Activated naive CD8-positive, alpha-beta T cell (primary cell): ENCODE measurements around the gene OR2J2.
"Not testable (repeated sequence)": the region's sequence is repeated elsewhere in the genome, so short reads cannot be mapped to it uniquely, and the experiment has no call there.

Source experiments
- H3K27ac Mint-ChIP-seq: one replicate; pipeline ENCODE4 v1.8.0; 2021; ENCODE audit warnings: mixed read lengths
- H3K27me3 Mint-ChIP-seq: one replicate; pipeline ENCODE4 v1.8.0; 2021; ENCODE audit warnings: mixed read lengths
- H3K36me3 Mint-ChIP-seq: one replicate; pipeline ENCODE4 v1.8.0; 2021; ENCODE audit warnings: mixed read lengths
- H3K4me1 Mint-ChIP-seq: one replicate; pipeline ENCODE4 v1.8.0; 2021; ENCODE audit warnings: low read depth, mixed read lengths
- H3K4me3 Mint-ChIP-seq: one replicate; pipeline ENCODE4 v1.8.0; 2021; ENCODE audit warnings: mild to moderate bottlenecking, mixed read lengths
- H3K9me3 Mint-ChIP-seq: one replicate; pipeline ENCODE4 v1.8.0; 2021; ENCODE audit warnings: low read depth, mixed read lengths

OR2J2 gene

DNA sequence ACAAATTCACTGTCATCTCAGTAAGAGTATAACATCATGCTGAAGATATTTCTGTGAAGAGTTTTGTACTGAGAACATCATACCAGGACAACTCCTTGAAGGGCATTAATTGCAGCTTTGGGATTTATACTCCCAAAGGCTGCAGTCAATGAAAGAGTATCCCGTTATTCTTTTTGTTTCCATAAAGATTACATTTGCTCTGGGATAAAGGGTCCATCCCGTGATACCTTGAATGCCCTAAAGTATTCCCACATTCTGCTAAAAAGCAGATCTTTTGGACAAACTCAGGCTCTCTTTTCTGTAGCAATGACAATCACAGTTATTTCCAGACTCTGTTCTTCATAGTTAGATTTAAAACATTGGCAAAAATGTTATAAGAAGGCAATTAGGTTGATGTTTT, at the start of gene OR2J2:
OR2J2 (plus strand) TSS at position 301 of the 400 bp plus-strand sequence. CDS start 2,729 bp downstream, outside the sequence.
- not testable (repeated sequence) for H3K4me1 Mint-ChIP-seq, H3K27ac Mint-ChIP-seq, H3K4me3 Mint-ChIP-seq, H3K9me3 Mint-ChIP-seq, H3K36me3 Mint-ChIP-seq, H3K27me3 Mint-ChIP-seq

GRCh38 chr6:29129326-29130012, 41.2 kb upstream of the OR2J2 start:
- Mint-ChIP-seq H3K4me1 (no peaks in the 10 kb centered on the region), H3K27ac (no peak overlapping the region), H3K9me3 (no peaks in the 10 kb centered on the region), H3K36me3 (no peaks in the 10 kb centered on the region), H3K27me3 (peaks cover 20% of the 10 kb centered on the region), H3K4me3 (no peak overlapping the region)

DNA sequence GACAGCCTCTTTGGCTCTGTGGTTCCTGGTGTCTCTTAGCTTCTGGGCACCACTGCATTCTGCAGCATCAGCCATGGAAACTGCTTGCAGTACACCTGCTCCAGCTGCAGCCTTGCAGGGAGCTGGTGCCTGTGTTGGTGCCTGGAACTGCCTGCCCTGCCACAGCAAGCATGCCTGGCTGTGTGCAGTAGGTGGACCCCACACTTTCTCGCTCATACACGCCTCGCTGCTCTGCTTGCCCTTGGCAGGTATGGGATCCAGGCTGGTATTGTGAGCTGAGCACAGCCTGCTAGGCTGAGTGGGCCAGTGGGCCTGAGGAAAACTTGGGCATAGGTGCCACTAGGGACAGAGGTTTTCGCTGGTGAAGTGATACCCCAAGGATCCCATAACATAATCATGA, 40.1 kb upstream of the OR2J2 start:
- Mint-ChIP-seq H3K27me3 (peaks cover 25% of the 10 kb centered on the region), H3K4me3 (no peak overlapping the region), H3K4me1 (no peaks in the 10 kb centered on the region), H3K9me3 (no peaks in the 10 kb centered on the region), H3K27ac (no peak overlapping the region), H3K36me3 (no peaks in the 10 kb centered on the region)

- Mint-ChIP-seq H3K9me3 (no peaks in the 10 kb centered on the region), H3K27me3 (peaks cover 24% of the 10 kb centered on the region), H3K27ac (no peak overlapping the region), H3K4me3 (no peak overlapping the region), H3K4me1 (no peaks in the 10 kb centered on the region), H3K36me3 (no peaks in the 10 kb centered on the region)
These were observed 39.0 kb upstream of the OR2J2 start for GRCh38 chr6:29131691-29132090.

DNA sequence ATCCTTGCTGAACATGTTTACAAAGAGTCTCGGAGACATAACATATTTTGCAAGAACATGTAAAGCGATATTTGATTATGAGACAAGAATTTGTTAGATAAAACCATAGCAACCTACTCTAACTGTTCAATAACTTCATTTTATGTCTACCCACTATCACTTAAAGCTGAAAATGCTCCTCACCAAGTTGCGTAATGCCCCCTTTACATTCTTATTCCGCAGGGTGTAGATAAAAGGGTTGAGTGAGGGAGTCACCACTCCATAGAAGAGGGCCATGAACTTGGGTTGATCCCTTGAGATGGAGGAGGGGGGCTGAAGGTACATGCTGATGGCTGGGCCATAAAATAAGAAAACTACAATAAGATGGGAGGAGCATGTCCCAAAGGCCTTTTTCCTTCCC, 33.0 kb upstream of the OR2J2 start:
- Mint-ChIP-seq H3K36me3 (no peaks in the 10 kb centered on the region), H3K27me3 (peaks cover 18% of the 10 kb centered on the region), H3K9me3 (no peaks in the 10 kb centered on the region), H3K27ac (no peak overlapping the region), H3K4me3 (no peak overlapping the region), H3K4me1 (no peaks in the 10 kb centered on the region)

DNA sequence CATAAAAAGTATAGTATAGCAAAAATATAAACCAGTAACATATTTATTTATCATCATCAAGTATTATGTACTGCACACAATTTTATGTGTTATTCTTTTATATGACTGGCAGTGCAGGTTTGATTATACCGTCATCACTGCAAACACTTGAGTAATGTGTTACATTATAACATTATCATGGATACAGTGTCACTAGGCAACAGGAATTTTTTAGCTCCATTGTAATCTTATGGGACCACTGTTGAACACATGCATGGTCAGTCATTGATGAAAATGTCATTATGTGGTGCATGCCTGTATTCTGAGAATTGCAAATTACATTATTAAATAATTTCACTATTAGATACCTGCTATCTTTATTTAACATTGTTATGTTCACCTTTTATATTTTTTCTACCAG, 29.1 kb upstream of the OR2J2 start:
- H3K9me3 Mint-ChIP-seq: no peaks in the 10 kb centered on the region
- peaks cover 19% of the 10 kb centered on the region for H3K27me3 Mint-ChIP-seq
- H3K36me3 Mint-ChIP-seq: no peaks in the 10 kb centered on the region
- H3K4me1 Mint-ChIP-seq: no peaks in the 10 kb centered on the region
- no peak overlapping the region for H3K4me3 Mint-ChIP-seq
- H3K27ac Mint-ChIP-seq: no peak overlapping the region

GRCh38 chr6:29142309-29142708, 28.4 kb upstream of the OR2J2 start:
- Mint-ChIP-seq H3K4me1 (no peaks in the 10 kb centered on the region), H3K9me3 (no peaks in the 10 kb centered on the region), H3K27ac (no peak overlapping the region), H3K27me3 (peaks cover 19% of the 10 kb centered on the region), H3K4me3 (no peak overlapping the region), H3K36me3 (no peaks in the 10 kb centered on the region)

DNA sequence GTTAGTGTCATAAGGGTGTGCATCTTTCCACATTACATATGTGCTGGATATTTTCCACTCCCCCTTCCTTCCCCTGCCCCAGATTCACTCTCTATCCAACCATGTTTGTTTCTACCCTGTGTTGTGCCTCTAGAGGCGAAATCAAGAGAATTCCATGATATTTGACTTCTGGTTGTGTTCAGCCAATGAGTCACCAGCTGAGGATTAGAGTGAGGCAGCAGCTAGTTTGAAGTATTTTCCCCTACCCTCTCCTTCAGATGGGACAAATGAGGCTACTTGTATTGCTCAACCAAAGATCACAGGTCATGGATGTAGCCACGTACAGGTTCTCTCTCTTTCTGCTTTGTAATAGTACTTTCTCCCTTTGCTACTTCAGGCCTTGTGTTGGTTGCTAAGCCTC, 24.5 kb upstream of the OR2J2 start:
- Mint-ChIP-seq H3K27me3 (peaks cover 22% of the 10 kb centered on the region), H3K4me3 (no peak overlapping the region), H3K36me3 (peaks cover 2% of the 10 kb centered on the region), H3K4me1 (no peaks in the 10 kb centered on the region), H3K9me3 (peaks cover 10% of the 10 kb centered on the region), H3K27ac (no peak overlapping the region)

DNA sequence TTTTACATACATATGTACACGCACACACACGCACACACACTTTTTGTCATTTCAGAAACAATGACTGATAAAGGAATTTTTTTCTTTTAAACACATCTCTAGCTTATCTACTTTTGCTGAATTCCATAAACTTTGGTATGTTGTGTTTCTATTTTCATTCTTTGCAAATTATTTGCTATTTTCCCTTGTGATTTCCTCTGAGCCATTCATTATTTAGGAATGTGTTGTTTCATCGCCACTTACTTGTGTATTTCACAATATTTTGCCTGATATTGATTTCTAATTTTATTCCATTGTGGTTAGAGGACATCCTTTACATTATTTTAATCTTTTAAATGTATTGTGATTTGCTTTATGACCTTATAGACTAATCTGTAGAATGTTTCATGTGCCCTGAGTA, 23.6 kb upstream of the OR2J2 start:
- Mint-ChIP-seq H3K27ac (no peak overlapping the region), H3K9me3 (peaks cover 10% of the 10 kb centered on the region), H3K27me3 (peaks cover 27% of the 10 kb centered on the region), H3K4me1 (no peaks in the 10 kb centered on the region), H3K4me3 (no peak overlapping the region), H3K36me3 (peaks cover 2% of the 10 kb centered on the region)

- peaks cover 30% of the 10 kb centered on the region for H3K27me3 Mint-ChIP-seq
- not testable (repeated sequence) for H3K4me1 Mint-ChIP-seq, H3K36me3 Mint-ChIP-seq, H3K4me3 Mint-ChIP-seq, H3K27ac Mint-ChIP-seq
- H3K9me3 Mint-ChIP-seq: peaks cover 10% of the 10 kb centered on the region
These were observed 21.3 kb upstream of the OR2J2 start for GRCh38 chr6:29149444-29149843.

- Mint-ChIP-seq H3K4me3 (no peak overlapping the region), H3K9me3 (peaks cover 10% of the 10 kb centered on the region), H3K36me3 (peaks cover 2% of the 10 kb centered on the region), H3K4me1 (no peaks in the 10 kb centered on the region), H3K27me3 (peaks cover 32% of the 10 kb centered on the region), H3K27ac (no peak overlapping the region)
These were observed 17.6 kb upstream of the OR2J2 start for GRCh38 chr6:29153083-29153482.

GRCh38 chr6:29155182-29155581, 15.5 kb upstream of the OR2J2 start:
- not testable (repeated sequence) for H3K36me3 Mint-ChIP-seq, H3K9me3 Mint-ChIP-seq, H3K4me3 Mint-ChIP-seq, H3K4me1 Mint-ChIP-seq, H3K27ac Mint-ChIP-seq
- peaks cover 28% of the 10 kb centered on the region for H3K27me3 Mint-ChIP-seq

DNA sequence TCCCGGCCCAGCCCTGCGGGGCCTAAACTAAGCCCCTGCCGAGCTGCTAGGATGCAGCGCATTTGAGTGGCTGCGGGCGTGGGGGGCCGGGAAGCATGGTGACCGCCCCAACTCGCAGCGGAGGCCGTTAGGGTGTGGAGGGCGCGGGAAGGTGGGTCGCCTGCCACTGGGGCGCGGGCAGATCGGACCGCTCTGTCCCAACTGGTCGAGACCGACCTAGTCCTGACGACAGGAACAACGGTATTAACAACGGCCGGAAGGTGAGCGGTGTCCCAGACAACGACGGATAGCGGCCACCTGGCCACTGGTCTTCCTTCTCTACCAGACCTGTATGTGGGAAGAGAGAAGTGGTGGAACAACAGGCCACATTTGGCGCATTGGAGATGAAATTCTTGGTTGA, 10.8 kb upstream of the OR2J2 start:
- not testable (repeated sequence) for H3K4me3 Mint-ChIP-seq, H3K36me3 Mint-ChIP-seq, H3K4me1 Mint-ChIP-seq, H3K9me3 Mint-ChIP-seq, H3K27ac Mint-ChIP-seq
- peaks cover 38% of the 10 kb centered on the region for H3K27me3 Mint-ChIP-seq

DNA sequence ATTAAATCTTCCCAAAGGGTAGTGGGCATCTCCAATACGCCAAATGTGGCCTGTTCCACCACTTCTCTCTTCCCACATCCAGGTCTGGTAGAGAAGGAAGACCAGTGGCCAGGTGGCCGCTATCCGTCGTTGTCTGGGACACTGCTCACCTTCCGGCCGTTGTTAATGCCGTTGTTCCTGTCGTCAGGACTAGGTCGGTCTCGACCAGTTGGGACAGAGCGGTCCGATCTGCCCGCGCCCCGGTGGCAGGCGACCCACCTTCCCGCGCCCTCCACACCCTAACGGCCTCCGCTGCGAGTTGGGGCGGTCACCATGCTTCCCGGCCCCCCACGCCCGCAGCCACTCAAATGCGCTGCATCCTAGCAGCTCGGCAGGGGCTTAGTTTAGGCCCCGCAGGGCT, 5.1 kb upstream of the OR2J2 start:
- not testable (repeated sequence) for H3K36me3 Mint-ChIP-seq, H3K4me3 Mint-ChIP-seq, H3K4me1 Mint-ChIP-seq, H3K27ac Mint-ChIP-seq, H3K9me3 Mint-ChIP-seq
- H3K27me3 Mint-ChIP-seq: peaks cover 20% of the 10 kb centered on the region

- Mint-ChIP-seq H3K27me3 (peaks cover 5% of the 10 kb centered on the region), H3K36me3 (no peaks in the 10 kb centered on the region), H3K27ac (no peak overlapping the region), H3K9me3 (no peaks in the 10 kb centered on the region), H3K4me1 (no peaks in the 10 kb centered on the region), H3K4me3 (no peak overlapping the region)
These were observed 1.0 kb downstream of the OR2J2 start for GRCh38 chr6:29171736-29172135.

DNA sequence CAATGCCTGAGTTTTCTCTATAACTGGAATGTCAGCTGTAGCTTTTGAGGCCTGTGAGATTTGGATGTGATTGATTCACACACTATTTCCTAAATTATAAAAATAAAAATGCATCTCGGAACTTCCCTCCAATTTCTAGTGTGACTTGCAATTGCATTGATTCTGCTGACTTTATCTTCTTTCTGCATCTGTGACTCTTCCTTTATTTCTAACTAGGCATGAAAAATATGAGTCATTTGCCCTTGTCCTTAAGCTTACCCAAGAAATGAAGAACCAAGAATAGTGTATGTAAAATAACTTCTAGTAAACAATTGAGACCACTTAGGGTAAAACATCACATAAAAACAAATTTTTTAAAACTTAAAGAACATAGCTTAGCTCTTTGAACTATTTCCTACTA, 12.9 kb downstream of the OR2J2 start:
- Mint-ChIP-seq H3K9me3 (peaks cover 9% of the 10 kb centered on the region), H3K27ac (no peak overlapping the region), H3K4me3 (no peak overlapping the region), H3K27me3 (peaks cover 35% of the 10 kb centered on the region), H3K36me3 (no peaks in the 10 kb centered on the region), H3K4me1 (no peaks in the 10 kb centered on the region)
